Psoas muscle (tissue), 8 donors: ENCODE data around the gene NIPBL. TPM values are rescaled to one million over a fixed set of nuclear protein-coding genes. Genes with fewer than 3 reads are reported as not detected.

ENCODE experiments used
- ATAC-seq, 4 donors: fragments of 200-7000 bp; cut with Tn5 transposase; one replicate each; pipeline ENCODE4 v1.9.1; 2020; ENCODE audit warnings: moderate library complexity in 3 of 4, mild to moderate bottlenecking in 2 of 4
- DNase-seq, 2 donors: peaks; one replicate each; pipeline ENCODE4 v3.0.0-alpha.2; 2020
- H3K27ac ChIP-seq: fragments of 200-600 bp; one replicate; pipeline ENCODE4 v1.8.0; 2022
- H3K27me3 ChIP-seq, 3 donors: fragments of 200-600 bp in 1 of 3; one replicate each; pipeline versions ENCODE4 v1.6.1 to v1.8.0; 2013 to 2022; ENCODE audit warnings: low read length in 2 of 3, mild to moderate bottlenecking in 2 of 3, moderate library complexity in 1 of 3; ENCODE audit not compliant: insufficient read depth in 3 of 3
- H3K36me3 ChIP-seq, 2 donors: fragments of 200-600 bp in 1 of 2; one replicate each; pipeline versions ENCODE4 v1.6.1 to v1.8.0; 2013 to 2022; ENCODE audit warnings: low read depth in 1 of 2, mild to moderate bottlenecking in 1 of 2, moderate library complexity in 1 of 2; ENCODE audit not compliant: insufficient read depth in 1 of 2
- H3K4me1 ChIP-seq: fragments of 200-600 bp; one replicate; pipeline ENCODE4 v1.8.0; 2022
- H3K4me3 ChIP-seq: fragments of 200-600 bp; one replicate; pipeline ENCODE4 v1.8.0; 2022; ENCODE audit warnings: mild to moderate bottlenecking
- H3K9me3 ChIP-seq: fragments of 200-600 bp; one replicate; pipeline ENCODE4 v1.8.0; 2022
- WGBS, 3 donors: extraction: QIAGEN DNeasy Blood & Tissue Kit; methylation state at CpG; one replicate each; pipeline versions ENCODE4 v1.1.6 to v1.1.7; 2013; 5-methylcytosine and 5-hydroxymethylcytosine counted together
- intact Hi-C, 2 donors: fragments of 100-400 bp; cut with DNase I; formaldehyde crosslinking; loops; one replicate each; pipeline versions ENCODE4 v1.11.0 to v1.14.2; 2022
- polyA plus RNA-seq, 3 donors: library from polyadenylated mRNA; stranded (reverse); fragments of 200-250 nt; gene quantifications; one replicate each; pipeline ENCODE4 v1.2.3, GENCODE V29; 2013
- total RNA-seq, 4 donors: library from RNA; stranded (reverse); fragmentation: NEBNext Ultra II Directional in 2 of 4; extraction: Animal tissue kit (Norgen Biotek cat#: 25700) in 2 of 4; gene quantifications; one replicate each; pipeline versions ENCODE4 v1.2.1 to v1.2.4, GENCODE V29; 2021 to 2023
- TF ChIP-seq, protein P1 (sequence below): fragments of 200-600 bp; IDR thresholded peaks from one replicate; pipeline ENCODE4 v1.8.0; 2022; ENCODE audit warnings: antibody characterized with exemption
- donor health status: healthy with polysubstance abuse.
- donor health status: DM: no; HTN: no; CAD: no; lungs with moderate emphysema.
- donor health status: Bipolar disorder and iron deficiency.
- donor health status: healthy.
- donor health status: DM: yes; HTN: yes; CAD: no.
- donor health status: DM: no; HTN: no; CAD: no.
- donor health status: DM: no; HTN: no; CAD: no.
- donor health status: DM: yes; HTN: yes; CAD: no.

The NIPBL gene
- total and polyA plus RNA-seq, 7 donors = 12.5 to 51.4 (median 38.1) TPM

DNA sequence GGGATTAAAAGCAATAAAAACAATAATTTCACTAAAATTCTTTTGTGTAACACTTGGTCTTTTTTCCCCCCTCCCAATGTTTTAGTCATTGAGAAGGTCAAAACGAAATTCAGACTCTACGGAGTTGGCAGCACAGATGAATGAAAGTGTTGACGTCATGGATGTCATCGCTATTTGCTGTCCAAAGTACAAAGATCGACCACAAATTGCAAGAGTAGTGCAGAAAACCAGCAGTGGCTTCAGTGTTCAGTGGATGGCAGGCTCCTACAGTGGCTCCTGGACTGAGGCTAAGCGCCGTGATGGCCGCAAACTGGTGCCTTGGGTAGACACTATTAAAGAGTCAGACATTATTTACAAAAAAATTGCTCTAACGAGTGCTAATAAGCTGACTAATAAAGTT is 187.9 kb downstream of the NIPBL start:
- DNase-seq = no peak
- no peaks in the 10 kb centered on the region for H3K27me3 ChIP-seq
- peaks cover 2 to 76% of the 10 kb centered on the region in 2 donors for H3K36me3 ChIP-seq
- no peaks in the 10 kb centered on the region for H3K9me3 ChIP-seq
- no peak overlapping the region for H3K27ac ChIP-seq
- ATAC-seq = no peak
- TF ChIP-seq, protein P1, sequence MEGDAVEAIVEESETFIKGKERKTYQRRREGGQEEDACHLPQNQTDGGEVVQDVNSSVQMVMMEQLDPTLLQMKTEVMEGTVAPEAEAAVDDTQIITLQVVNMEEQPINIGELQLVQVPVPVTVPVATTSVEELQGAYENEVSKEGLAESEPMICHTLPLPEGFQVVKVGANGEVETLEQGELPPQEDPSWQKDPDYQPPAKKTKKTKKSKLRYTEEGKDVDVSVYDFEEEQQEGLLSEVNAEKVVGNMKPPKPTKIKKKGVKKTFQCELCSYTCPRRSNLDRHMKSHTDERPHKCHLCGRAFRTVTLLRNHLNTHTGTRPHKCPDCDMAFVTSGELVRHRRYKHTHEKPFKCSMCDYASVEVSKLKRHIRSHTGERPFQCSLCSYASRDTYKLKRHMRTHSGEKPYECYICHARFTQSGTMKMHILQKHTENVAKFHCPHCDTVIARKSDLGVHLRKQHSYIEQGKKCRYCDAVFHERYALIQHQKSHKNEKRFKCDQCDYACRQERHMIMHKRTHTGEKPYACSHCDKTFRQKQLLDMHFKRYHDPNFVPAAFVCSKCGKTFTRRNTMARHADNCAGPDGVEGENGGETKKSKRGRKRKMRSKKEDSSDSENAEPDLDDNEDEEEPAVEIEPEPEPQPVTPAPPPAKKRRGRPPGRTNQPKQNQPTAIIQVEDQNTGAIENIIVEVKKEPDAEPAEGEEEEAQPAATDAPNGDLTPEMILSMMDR = no peak
- intact Hi-C loops = no loop called here
- no peaks in the 10 kb centered on the region for H3K4me1 ChIP-seq
- no peak overlapping the region for H3K4me3 ChIP-seq
- 93 to 94% (median 93%) methylated on average over 9 of the region's 9 CpGs for WGBS, 3 donors

DNA sequence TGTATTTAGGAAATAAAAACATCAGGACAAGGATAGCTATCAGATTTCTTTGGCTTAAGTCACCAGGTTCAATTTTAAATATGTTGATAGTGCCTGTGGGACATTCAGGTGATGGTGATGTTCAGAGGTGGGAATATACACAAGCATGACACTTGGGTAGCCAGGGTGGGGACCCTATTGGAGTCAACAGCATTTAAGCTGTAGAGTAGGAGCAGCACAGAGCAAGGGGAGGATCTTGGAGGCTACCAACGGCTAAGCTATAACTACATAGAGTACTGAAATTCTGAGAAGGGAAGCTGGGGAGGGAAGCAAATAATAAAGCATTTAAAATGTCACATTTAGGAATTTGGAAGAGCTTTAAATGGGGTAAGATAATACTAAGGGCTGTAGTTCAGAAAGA is 194.9 kb downstream of the NIPBL start:
- H3K36me3 ChIP-seq = peaks cover 0 to 6% of the 10 kb centered on the region in 2 donors
- no peaks in the 10 kb centered on the region for H3K9me3 ChIP-seq
- no peaks in the 10 kb centered on the region for H3K27me3 ChIP-seq
- WGBS, 3 donors = 75 to 82% (median 75%) methylated on average over 1 of the region's 1 CpG
- TF ChIP-seq, protein P1 = no peak
- H3K4me3 ChIP-seq = no peak overlapping the region
- intact Hi-C loops = no loop called here
- no peak overlapping the region for H3K27ac ChIP-seq
- ATAC-seq (peak in 1 of 4 donors; percentile 15), DNase-seq (no peak)
- H3K4me1 ChIP-seq = no peaks in the 10 kb centered on the region

DNA sequence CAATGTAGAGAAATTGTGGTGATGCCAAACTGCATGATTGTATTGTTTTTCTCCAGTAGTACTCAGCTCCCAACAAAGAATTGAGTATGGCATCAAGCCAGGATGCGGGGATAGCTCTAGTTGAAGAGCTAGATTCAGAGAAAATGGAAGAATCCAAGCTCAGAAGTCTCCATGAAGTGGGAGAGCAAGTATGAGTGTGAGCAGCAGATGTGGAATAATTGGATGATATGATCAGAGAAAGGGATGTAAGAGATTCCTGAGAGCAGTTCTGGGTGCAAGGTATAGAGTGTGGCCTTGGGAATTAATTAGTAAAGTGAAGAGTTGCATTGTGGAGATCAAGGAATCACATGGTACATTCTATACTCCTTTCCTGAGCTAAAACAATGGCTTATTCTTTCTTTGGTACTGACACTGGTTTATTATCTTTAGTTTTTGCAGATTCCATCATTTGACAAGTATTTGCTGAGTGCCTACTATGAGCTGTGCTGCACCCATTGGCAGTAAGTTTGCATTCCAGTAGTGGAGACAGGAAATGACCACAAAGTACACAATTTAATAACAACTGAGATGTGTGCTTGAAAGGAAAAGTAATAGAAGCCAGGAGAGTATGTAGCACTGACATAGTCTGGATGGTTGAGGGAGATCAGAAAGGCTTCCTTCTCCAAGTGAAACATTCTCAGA is 195.5 kb downstream of the NIPBL start:
- ATAC-seq (peak in 1 of 4 donors; percentile 10), DNase-seq (no peak)
- H3K4me1 ChIP-seq = no peaks in the 10 kb centered on the region
- H3K27ac ChIP-seq = no peak overlapping the region
- no peaks in the 10 kb centered on the region for H3K27me3 ChIP-seq
- peaks cover 0 to under 1% of the 10 kb centered on the region in 2 donors for H3K36me3 ChIP-seq
- no peaks in the 10 kb centered on the region for H3K9me3 ChIP-seq
- no peak overlapping the region for H3K4me3 ChIP-seq
- TF ChIP-seq, protein P1 = no peak
- WGBS, 3 donors = 55 to 70% (median 68%) methylated on average over 1 of the region's 1 CpG
- intact Hi-C loops = no loop called here

DNA sequence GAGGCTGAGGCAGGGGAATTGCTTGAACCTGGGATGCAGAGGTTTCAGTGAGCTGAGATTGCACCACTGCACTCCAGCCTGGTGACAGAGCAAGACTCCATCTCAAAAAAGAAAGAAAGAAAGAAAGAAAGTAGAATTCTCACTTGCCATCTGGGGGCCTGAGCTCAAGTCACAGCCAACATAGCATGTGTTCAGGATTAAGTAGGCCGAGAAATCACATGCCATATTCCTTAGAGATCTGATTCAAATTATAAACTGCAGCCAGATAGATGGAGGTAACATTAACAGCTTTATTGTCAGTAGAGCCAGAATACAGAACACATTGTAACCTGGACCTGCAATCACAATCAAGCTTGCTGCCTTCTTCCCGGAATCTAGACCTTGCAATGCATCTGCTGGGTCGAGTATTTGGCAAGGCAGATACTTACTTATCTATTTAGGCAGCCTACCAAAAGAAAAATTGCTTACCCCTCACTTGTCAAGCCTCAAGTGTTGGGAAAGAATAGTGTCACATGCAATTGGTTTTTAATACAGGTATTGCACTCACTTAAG is 198.9 kb downstream of the NIPBL start:
- WGBS, 3 donors = 65 to 72% (median 69%) methylated on average over 3 of the region's 3 CpGs
- Histone ChIP-seq H3K27ac (no peak overlapping the region), H3K4me1 (no peaks in the 10 kb centered on the region), H3K4me3 (no peak overlapping the region), H3K27me3 (no peaks in the 10 kb centered on the region), H3K9me3 (no peaks in the 10 kb centered on the region), H3K36me3 (peaks cover 0 to 25% of the 10 kb centered on the region in 2 donors)
- ATAC-seq (no peak), DNase-seq (no peak)
- TF ChIP-seq, protein P1 = no peak
- intact Hi-C loops = no loop called here
